ENCODE measurements around the gene NNMT.

NNMT gene

DNA sequence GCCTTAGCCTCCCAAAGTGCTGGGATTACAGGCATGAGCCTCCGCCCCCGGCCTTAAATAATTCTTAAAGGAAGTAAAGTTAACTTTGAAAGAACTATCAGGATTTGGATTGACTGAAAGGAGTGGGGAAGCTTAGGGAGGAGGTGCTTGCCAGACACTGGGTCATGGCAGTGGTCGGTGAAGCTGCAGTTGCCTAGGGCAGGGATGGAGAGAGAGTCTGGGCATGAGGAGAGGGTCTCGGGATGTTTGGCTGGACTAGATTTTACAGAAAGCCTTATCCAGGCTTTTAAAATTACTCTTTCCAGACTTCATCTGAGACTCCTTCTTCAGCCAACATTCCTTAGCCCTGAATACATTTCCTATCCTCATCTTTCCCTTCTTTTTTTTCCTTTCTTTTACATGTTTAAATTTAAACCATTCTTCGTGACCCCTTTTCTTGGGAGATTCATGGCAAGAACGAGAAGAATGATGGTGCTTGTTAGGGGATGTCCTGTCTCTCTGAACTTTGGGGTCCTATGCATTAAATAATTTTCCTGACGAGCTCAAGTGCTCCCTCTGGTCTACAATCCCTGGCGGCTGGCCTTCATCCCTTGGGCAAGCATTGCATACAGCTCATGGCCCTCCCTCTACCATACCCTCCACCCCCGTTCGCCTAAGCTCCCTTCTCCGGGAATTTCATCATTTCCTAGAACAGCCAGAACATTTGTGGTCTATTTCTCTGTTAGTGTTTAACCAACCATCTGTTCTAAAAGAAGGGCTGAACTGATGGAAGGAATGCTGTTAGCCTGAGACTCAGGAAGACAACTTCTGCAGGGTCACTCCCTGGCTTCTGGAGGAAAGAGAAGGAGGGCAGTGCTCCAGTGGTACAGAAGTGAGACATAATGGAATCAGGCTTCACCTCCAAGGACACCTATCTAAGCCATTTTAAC is at the start of gene NNMT:
TSS of gene NNMT (plus strand) at position 724 of the 929 bp plus-strand sequence. CDS start at position 882, 158 bp downstream.
- no peak for DNase-seq (ENCODE audit: low read depth)

DNA sequence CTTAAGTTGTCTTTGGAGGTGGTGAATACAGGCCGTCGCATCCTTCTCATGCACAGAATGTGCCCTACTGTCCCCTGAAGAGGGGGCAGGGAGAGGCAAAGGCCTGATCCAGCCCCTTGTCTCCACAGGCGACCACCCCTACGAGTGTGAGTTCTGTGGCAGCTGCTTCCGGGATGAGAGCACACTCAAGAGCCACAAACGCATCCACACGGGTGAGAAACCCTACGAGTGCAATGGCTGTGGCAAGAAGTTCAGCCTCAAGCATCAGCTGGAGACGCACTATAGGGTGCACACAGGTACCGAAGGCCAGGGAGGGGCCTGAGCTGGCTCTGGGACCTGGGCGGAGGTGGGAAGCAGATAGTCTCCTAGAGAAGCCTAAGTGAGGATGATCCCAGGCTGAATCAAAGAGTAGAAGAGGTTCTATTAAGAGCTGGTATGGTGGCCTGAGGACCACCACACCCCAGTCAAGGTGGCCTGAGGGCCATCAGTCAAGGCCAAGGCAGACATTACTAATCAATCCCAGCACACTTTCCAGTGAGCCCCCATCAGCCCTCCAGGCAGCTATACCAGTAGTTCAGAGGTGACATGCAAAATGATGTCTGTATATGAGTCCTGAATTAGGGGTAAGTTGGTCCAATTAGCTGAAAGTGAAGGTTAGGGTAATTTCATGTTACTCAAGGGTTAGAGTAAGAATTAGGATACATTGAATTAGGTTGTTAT is 49.0 kb upstream of the NNMT start:
- DNase-seq (ENCODE audit: low read depth), result no peak

DNA sequence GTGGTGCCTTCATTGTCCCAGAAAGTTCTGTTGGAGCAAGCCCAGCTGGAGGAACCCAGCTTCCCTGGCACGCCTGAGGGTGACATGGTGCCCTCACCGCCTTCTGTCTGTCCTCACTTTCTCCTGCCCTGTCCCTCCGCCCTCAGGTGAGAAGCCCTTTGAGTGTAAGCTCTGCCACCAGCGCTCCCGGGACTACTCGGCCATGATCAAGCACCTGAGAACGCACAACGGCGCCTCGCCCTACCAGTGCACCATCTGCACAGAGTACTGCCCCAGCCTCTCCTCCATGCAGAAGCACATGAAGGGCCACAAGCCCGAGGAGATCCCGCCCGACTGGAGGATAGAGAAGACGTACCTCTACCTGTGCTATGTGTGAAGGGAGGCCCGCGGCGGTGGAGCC is 46.0 kb upstream of the NNMT start:
- DNase-seq (ENCODE audit: low read depth), result no peak

DNA sequence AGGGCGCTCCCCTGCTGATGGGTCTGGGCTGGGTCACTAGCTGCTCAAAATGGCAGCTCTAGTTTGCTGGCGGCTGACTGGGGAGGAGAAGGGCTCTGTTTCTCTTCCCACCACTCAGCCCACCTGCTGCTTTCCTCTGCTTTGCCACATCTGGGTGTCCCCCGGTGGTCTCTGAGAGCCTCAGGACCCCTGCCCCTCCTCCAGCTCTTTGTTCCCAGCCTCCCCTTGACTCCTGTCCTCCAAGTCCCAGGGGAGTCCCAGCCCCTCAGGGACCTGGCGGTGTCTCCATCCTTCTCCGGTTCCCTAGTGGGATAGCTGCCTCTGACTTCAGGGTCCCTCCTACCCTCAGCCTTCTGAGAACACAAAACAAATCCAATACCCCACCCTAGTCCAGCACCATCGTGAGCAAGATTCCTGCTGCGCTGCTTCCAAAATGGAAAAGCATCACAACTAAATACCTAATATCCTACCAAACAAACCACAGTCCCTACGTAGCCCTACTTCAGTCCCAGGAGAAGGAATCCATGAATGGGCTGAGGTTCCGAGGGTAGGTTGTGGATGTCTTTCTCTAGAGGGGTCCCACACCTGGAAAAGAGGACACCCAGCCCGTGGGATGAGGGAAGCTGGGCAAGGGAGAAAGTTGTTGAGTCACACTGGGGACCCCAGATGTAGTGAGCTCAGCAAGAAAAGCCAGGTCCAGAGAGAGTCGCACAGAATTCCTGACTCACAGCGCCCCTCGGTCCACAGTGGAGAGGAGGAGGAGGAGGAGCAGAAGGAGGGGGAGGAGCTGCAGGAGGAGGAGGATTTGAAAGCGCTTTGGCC is 45.0 kb upstream of the NNMT start:
- no peak for DNase-seq (ENCODE audit: low read depth)

DNA sequence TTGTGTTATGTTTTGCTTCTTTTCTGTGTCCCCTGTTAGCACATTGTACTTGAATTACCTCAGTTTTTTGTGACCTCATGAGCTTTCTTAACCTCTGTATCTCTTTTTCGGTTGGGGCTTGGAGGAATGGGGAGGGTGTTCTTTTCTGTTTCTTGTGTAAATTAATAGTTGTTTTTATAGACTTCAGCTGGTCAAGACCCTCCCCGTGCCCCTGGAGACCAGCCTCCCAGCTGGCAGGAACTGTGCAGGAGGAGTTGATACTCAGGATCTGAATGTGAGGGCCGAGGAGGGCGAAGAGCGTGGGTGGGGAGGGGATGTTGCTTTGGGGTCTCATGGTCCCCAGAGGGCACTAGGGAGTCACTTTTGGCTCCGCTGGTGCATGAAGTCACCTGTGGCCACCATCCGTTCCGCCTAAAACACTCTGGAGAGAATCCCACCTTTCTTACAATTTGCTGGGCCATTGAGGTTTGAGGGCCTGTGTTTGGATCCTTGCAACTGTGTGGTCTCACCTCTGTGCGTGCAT is 44.3 kb upstream of the NNMT start:
- DNase-seq (ENCODE audit: low read depth), result no peak

DNA sequence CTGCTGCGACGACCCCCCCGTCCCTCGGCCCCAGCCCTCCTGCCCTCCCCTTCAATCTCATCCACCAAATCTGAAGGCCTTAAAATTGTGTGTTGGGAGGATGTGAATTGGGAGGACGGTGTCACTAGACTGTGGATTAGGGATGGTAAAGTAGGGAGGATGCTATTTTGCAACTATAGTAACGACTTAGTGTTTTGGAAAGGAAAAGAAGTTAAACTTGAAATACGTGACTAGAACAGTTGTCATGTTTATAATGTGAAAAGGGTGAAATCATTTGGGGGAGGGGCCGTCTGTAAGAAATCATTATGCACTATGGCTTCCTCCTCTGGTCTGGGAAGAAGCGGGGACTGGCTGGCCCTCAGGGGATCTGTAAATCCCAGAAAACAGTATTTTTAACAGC is 43.4 kb upstream of the NNMT start:
- DNase-seq (ENCODE audit: low read depth), result no peak

DNA sequence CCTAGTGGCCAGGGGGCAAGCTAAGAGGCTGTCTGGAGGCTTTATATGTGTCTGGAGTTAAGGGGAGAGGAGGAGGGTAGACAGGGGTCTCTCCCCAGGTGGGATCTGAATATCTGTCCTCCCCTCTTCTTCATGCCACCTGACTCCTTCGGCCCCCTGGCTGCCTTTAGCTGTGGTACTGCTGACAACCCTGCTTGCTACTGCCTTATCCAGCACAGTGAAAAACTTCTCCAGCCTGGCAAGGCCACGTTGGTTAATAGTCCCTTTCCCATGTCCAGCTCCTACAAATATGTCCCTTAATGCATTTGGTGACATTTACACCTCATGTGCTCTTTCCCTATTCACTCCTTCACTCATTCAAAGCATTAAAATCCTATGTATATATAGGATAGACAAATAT is 42.4 kb upstream of the NNMT start:
- no peak for DNase-seq (ENCODE audit: low read depth)

DNA sequence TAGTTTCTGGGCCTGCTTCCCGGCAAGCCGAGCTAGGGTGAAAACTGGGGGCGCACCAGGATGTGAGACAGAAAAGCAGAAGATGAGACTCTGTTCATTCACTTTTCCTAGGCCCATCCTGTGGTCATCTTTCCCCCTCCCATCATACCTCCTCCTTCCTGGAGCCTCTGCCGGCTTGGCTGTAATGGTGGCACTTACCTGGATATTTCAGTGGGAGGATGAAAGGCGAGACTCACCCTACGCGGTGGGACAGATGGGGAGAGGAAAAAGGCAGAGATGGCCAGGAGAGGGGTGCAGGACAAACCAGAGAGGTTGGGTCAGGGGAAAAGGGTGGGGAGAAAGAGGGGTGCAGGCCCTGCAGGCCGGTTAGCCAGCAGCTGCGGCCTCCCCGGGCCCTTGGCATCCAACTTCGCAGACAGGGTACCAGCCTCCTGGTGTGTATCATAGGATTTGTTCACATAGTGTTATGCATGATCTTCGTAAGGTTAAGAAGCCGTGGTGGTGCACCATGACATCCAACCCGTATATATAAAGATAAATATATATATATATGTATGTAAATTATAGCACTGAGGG is 41.5 kb upstream of the NNMT start:
- no peak for DNase-seq (ENCODE audit: low read depth)

DNA sequence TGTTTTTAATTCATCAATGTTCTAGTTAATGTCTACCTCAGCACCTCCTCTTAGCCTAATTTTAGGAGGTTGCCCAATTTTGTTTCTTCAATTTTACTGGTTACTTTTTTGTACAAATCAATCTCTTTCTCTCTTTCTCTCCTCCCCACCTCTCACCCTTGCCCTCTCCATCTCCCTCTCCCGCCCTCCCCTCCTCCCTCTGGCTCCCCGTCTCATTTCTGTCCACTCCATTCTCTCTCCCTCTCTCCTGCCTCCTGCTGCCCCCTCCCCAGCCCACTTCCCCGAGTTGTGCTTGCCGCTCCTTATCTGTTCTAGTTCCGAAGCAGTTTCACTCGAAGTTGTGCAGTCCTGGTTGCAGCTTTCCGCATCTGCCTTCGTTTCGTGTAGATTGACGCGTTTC is 40.9 kb upstream of the NNMT start:
- no peak for DNase-seq (ENCODE audit: low read depth)

DNA sequence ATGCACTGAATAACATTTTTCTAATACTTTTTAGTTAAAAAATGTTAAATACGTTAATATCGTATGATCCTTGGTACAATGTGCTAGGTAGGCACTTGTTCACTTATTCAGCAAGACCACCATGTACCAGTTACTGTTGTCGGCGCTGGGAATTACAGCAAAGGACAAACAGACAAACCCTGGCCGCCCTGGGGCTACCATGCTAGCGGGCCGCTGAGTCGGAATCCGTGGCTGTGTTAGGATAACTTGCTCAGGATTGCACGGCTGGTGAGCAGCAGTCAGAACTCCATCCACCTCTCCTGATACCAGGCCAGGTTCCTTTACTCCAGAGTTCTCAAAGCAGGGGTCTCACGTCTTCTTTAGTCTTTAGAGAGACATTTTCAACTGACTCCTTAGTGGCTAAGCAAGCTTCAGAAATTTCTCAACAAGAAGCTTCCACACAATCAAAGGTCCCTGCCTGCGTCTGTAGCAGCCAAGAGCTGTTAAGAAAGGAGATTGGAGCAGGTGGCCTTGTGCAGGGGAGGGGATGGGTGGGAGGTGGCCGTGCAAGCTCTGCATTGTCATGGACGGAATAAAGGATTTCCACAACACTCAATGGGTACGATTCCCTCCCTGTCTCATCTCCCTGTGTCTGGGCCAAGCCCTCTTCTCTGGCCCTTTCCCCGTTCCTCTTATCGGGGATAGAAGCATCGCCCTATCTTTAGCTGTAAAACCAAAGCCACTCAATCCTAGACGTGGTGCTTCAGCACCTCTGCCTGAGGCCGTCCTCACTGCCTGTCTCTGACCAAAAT is 39.8 kb upstream of the NNMT start:
- DNase-seq (ENCODE audit: low read depth), result no peak

DNA sequence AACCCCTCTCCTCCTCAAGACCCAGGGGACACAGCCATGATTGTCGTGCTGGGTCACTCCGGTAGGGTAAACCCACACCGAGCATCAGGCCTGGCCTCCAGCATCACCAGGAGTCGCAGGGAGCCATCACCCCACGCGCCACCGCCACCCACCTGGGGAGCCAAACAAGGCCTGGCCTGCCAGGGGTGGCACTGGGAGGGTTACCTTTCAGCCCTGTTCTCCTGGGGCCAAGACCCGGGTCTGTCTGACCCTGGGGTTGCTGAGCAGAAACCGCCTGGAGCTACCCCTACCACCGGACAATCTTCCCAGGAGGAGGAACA is 39.3 kb upstream of the NNMT start:
- no peak for DNase-seq (ENCODE audit: low read depth)

DNA sequence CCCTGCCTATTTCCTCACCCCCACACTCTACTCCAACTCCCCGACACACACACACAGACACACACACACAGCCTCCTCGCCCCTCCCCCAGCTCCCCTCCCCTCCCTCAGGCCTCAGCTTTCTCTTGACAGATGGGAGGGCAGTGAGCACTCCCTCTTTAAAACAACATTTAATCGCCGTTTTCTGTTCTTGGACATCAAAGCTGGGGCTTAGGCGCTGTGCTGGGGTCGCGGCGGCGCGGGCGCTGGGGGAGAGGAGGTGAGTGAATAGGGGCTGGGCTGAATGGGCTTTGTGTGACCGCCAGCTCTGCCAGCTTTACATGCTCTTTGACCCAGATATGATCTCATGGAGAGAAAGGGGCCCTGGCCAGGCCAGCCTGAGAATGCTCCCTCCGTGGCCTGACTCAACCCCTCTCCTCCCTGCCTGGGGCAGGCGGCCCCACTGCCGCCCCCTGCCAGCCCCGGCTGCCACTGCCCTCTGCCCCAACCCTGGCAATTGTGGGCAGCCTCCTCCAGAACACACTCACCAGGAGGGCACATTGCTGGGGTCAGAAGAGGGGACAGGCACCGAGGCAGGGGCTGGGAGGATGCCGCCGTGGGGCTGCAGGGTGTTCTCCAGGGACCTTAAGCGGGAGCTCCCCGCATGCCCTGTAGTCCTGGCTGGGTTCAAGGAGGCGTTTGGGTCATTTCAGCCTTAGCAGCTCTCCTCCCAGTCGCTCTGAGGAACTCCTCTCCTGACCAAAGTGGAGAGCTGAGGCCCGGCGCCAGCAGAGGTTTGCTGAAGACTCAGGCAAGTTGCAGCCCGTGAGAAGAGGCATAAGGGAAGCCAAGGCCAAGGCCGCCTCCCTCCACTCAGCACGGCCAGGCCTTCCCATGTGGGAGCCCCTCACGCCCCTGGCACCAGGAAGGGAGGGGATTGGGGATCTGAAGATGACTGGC is 38.3 kb upstream of the NNMT start:
- DNase-seq (ENCODE audit: low read depth), result no peak

DNA sequence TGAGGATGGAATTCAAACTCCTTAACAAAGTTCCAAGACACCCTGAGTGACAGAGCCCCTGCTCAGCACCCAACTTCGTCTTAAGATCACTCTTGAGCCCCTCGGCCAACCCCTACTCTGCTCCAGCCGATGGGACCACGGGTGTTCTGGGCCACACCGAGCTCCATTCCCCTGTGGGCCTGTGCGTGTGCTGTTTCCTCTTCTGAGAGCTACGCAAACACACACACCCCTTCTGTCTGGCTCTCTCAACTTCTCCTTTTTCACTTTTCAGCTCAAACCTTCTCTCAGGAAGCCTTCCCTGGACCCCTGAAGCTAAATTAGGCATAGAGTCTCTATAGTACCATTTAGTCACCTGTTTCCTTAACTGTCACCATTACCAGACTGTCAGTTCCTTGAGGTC is 37.5 kb upstream of the NNMT start:
- no peak for DNase-seq (ENCODE audit: low read depth)

DNA sequence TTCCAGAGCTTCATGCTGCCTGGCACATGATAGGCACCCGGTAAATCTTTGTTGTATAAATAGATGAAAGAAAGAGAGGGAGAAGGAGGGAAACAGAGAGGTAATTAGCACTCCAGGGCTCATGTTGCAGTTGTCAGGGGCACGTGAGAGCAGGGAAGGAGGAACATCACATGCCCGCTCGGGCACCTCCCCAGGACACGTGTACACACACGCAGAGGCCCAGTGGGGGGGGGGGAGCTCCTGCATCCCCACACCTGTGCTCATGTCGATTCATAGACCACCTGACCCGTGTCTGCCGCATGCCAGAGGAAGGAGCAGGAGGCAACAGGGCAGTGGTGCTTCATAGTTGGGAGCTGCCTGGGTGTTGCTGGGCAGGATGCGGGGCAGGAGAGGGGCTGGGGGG is 37.1 kb upstream of the NNMT start:
- no peak for DNase-seq (ENCODE audit: low read depth)

DNA sequence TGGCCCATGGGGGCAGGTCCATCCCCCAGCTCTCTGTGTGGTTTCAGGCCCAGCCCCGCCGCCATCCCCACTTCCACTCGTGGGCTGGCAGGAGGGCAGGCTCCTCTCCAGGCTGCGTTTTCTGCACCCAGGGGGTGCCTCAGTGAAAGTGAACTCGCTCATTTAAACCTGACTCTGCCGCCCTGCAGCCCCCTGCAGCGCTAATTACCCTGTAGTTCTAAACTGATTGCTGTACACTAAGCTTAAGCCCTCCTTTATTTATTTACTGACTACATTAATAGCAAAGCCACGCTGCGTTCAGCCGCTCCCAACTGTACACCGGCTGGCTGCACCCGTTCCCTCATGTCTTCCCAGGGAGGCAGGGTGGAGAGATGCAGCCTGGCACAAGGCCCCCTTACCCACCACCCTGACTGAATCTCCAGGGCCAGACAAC is 36.6 kb upstream of the NNMT start:
- no peak for DNase-seq (ENCODE audit: low read depth)

DNA sequence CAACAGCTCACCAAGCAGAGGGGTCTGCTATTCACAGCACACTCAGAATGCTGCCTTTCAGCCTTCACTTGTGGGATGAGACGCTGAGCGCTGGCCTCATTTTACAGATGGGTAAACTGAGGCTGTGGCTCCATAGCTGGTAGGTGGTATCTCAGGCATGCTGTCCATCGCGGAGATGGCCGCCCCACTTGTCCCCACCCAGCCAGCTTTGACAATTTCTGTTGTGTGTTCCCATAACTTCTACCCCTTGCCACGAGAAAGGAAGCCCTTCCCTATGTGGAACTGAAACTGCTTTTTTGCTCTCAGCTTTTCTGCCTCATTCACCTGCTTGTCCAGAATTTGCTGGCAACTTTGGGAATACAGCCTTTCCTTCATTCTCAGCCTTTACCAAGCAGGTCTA is 36.1 kb upstream of the NNMT start:
- DNase-seq (ENCODE audit: low read depth), result no peak

DNA sequence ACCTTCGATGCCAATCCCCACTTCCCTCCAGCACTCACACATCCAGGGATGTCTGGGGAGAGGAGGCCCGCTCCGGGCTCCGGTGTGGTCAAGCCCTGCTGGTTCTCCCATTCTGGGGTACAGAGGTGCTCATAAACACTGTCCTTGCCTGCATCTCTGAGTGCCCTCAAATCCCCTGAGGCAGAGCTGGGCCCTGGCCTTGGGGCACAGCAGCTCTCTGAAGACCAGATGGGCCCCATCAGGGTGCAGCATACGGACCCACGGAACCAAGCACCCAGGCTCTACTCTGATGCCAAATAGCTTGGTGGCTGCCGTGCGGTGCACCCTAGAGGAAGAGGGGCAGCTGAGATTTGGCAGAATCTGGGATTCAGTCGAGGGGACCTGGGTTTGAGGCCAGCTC is 35.7 kb upstream of the NNMT start:
- no peak for DNase-seq (ENCODE audit: low read depth)

DNA sequence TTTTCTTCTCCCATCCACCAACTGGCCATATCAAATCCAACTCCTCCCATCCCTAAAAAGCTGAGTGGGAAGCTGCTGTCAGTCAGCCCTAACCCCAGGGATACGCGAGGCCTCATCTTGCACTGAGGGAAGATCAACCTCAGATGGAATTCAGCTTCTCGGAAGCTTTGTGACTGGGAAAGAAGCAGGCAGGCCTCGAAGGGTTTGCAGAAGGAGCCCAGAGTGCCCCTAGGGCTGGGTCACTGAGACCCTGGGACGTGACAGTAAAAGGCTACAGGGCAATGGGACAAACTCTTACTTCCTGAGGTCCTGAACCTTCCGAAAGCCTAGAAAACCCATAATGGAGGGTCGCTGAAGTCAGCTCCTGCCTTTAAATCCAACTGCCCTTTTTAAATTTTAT is 34.4 kb upstream of the NNMT start:
- no peak for DNase-seq (ENCODE audit: low read depth)

DNA sequence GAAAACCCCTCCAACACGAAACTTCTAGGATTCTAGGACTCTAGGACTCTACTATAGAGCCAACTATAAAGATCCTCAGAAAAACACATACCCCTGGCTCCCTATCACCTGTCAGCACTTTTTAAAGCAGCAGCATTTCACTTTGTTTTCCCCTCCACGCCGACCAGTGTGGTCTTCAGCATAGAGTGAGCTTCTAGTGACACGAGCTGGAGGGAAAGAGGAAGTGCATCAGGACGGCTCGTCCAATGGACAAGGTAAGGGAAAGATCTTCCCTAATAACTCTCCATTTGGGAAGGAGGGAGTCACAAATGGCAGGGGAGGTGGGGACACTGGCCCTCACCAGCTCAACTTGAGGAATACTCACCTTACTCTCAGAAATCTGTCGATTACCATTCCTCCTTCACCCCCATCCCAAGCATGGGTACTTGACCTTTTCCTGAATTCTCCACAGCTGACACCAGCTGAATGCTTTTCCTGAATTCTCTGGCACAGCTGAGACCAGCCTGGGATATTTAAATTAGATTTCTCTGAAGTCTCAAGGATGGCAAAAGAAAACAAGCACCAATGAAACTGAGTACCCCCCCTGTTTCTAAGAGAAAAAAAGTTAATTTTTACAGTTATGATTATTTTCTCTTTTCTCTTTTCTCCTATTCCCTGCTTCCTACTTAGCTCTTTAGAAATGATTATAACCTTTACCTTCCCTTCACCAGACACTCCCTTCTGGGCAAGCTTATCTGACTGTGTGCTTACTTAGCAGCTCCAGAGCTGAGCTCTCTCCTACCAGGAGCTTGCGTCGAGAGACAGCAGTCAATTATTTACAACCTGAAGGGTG is 33.3 kb upstream of the NNMT start:
- DNase-seq (ENCODE audit: low read depth), result no peak
